Measurements from ENCODE around the gene DDX3X. TPM values are rescaled to one million over a fixed set of nuclear protein-coding genes. Genes with fewer than 3 reads are reported as not detected.

Gene DDX3X
- total and polyA plus RNA-seq, 9 of the 15 experiments (the other 6 are each of a cell fraction or from before 2014, with no cell fraction given), result 51.3 to 232 (median 138) TPM

GRCh38 chrX:41381685-41382084, 47.7 kb downstream of the DDX3X start (continued):
- TF ChIP-seq ATF7 (IDR thresholded peaks at IDR 0.05) (peak; percentile 32; the same call in 1 of the 2 replicates), SMARCE1 (IDR thresholded peaks at IDR 0.05) (peak; percentile 64; the same call in 1 of the 2 replicates), PKNOX1 (IDR thresholded peaks at IDR 0.05) (peak; percentile 85), ZNF639 (CRISPR knock-in tag; conservative IDR thresholded peaks at IDR 0.05 in 1 of 2, IDR thresholded peaks at IDR 0.05 in 1 of 2) (no peak), CREM (IDR thresholded peaks at IDR 0.05; ENCODE audit: low read depth) (0 out of 2 replicates have a peak, but pooled peaks have one; percentile 28), HCFC1 (IDR thresholded peaks at IDR 0.05; ENCODE audit: low read depth, low read length) (no peak), MEIS2 (IDR thresholded peaks at IDR 0.05; ENCODE audit: partially characterized antibody) (peak; percentile 45)
